GM12864 (cell line): Measurements from ENCODE around the gene DHRS4.
"Not testable (repeated sequence)": the region's sequence is repeated elsewhere in the genome, so short reads cannot be mapped to it uniquely, and the experiment has no call there.

Experiments used
- DNase-seq: peaks from one replicate; pipeline ENCODE4 v3.0.0-alpha.2; 2011; ENCODE audit warnings: low read depth
- H3K4me3 ChIP-seq: 2 replicates; pipeline ENCODE4 v1.5.1; 2011; ENCODE audit warnings: mild to moderate bottlenecking, low read depth, low read length, control low read depth
- TF ChIP-seq, protein P1 (sequence below): IDR thresholded peaks from 2 replicates; pipeline ENCODE4 v1.5.1; 2011; ENCODE audit warnings: low read depth, mild to moderate bottlenecking, moderate library complexity, low read length, control low read depth, inconsistent platforms; ENCODE audit errors: missing control alignments

DHRS4 gene

DNA sequence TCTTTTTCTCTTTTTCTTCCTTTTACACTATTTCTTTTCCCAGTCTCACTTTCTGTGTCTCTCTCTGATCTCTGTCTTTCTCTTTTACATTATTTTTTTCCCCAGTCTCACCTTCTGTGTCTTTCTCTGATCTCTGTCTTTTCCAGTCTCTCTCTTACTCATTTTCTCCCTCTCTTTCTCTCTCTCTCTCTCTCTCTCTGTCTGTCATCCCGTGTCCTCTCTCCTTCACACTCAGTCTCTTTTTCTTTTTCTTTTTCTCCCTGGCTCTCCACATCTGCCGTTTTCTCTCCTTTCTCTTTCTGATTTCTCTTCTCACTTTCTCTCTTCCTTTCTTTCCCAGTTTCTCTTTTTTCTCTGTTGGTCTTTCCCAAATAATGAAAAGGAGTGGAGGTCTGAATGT lies 57.5 kb downstream of the DHRS4 start:
- no peak overlapping the region for H3K4me3 ChIP-seq
- TF ChIP-seq, protein P1, sequence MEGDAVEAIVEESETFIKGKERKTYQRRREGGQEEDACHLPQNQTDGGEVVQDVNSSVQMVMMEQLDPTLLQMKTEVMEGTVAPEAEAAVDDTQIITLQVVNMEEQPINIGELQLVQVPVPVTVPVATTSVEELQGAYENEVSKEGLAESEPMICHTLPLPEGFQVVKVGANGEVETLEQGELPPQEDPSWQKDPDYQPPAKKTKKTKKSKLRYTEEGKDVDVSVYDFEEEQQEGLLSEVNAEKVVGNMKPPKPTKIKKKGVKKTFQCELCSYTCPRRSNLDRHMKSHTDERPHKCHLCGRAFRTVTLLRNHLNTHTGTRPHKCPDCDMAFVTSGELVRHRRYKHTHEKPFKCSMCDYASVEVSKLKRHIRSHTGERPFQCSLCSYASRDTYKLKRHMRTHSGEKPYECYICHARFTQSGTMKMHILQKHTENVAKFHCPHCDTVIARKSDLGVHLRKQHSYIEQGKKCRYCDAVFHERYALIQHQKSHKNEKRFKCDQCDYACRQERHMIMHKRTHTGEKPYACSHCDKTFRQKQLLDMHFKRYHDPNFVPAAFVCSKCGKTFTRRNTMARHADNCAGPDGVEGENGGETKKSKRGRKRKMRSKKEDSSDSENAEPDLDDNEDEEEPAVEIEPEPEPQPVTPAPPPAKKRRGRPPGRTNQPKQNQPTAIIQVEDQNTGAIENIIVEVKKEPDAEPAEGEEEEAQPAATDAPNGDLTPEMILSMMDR = no peak
- no peak for DNase-seq

DNA sequence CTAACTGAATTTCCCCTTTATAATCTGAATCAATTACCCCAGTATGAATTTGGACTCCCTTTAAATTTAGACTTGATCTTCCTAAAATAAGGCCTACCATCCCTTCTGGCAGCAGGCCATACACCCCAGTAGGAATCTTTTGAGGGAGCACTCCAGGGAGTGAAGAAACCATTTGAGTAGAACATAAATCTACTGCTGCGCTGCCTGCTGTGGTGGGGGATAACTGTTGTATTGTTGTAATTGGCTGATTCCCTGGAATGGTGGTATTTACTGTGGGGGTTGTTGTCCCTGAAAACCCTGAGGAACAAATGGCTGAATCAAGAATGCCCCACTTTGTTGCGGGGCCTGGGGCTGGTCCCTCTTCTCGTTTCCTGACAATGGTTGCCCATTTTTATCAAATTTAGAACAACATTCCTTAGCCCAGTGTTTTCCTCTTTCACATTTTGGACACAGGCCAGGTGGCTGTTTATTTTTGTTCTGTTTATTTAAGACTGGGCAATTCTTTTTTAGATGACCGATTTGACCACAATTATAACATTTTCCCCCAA lies 59.2 kb downstream of the DHRS4 start:
- H3K4me3 ChIP-seq, DNase-seq: not testable (repeated sequence)

DNA sequence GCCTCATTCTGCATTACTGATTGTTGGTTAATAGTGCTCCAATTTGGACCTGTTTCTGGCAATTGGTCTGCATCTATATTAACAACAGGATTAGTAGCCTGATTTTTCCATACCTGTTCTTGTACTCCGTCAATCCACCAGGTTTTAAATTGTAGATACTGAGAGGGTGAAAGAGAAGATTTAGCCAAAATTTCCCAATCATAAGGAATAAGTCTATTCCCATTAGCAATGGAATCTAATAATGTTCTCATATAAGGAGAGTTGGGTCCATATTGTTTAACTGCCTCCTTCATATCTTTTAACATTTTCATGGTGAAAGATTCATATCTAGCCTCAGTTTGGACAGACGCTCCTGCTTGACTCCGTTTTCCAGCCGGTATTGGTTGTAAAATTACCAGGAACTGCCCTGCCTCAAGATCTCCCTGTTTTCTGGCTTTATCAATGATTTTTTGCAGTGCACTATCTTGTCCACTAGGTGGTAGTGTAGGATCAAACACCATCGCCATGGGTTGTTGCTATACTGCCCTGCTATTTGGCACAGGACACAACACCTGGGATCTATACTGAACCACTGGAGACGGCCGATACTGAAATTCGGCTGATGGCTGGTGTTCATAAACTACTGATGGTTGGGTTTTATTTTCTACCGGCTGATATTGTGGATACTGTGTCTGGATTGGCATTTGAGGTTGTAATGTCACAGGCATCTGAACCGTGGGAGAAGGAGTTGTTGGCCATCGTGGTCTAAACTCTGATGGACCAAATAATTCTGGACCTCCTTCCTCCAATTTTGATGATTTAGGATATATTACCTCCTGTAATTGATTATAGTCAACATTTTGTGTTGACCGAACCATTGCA lies 60.3 kb downstream of the DHRS4 start:
- peak; percentile 59 for DNase-seq
- H3K4me3 ChIP-seq = no peak overlapping the region
- TF ChIP-seq, protein P1 = peak; percentile 79

DNA sequence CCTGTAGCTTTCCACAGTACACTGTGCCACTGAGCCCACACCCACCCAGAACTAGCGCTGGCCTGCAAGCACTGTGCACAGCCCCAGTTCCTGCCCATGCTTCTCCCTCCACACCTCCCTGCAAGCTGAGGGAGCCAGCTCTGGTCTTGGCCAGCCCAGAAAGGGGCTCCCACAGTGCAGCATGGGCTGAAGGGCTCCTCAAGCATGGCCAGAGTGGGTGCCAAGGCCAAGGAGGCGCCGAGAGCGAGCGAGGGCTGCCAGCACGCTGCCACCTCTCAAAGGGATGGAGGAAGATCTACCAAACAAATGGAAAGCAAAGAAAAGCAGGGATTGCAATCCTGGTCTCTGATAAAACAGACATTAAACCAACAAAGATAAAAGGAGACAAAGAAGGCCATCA lies 62.2 kb downstream of the DHRS4 start:
- DNase-seq, H3K4me3 ChIP-seq: not testable (repeated sequence)
